K562 (cell line): ENCODE results near the gene SNX27. TPM values are rescaled to one million over a fixed set of nuclear protein-coding genes. Genes with fewer than 3 reads are reported as not detected.
"Not testable (repeated sequence)": the region's sequence is repeated elsewhere in the genome, so short reads cannot be mapped to it uniquely, and the experiment has no call there.

Source experiments
- ATAC-seq: fragments of 200-7000 bp; cut with Tn5 transposase; 3 replicates; pipeline ENCODE4 v1.9.1; 2020; ENCODE audit warnings: moderate library complexity
- BruUV-seq: library from RNA; stranded (reverse); fragments of 400-500 nt; replicated peaks from 2 replicates; lab custom pipeline; 2021; lab: Mats Ljungman, UMichigan
- CTCF ChIA-PET: fragments of 300-600 bp; formaldehyde crosslinking; extraction: SDS; loops from one replicate; lab custom pipeline; 2021; ENCODE audit warnings: low intra/inter-chr PET ratio; lab: Yijun Ruan, JAX
- POLR2A ChIA-PET: fragments of 300-600, 350-650 bp; sonication (Branson Sonifier 250); formaldehyde crosslinking; extraction: SDS; loops from one replicate; lab custom pipeline; 2021; ENCODE audit warnings: antibody characterized with exemption, inconsistent platforms; lab: Yijun Ruan, JAX
- DNase-seq, 4 experiments: peaks; one replicate each; pipeline versions ENCODE4 v3.0.0 to v3.0.0-alpha.2; 2011 to 2018; ENCODE audit warnings: low spot score in 3 of 4, mixed read lengths in 3 of 4; ENCODE audit errors: extremely low read depth in 1 of 4
- FAIRE-seq: peaks from 2 replicates; lab custom pipeline; 2011; peaks lifted over from hg19 to GRCh38; lab: Jason Lieb, UNC
- H2AFZ ChIP-seq: 2 replicates; pipeline ENCODE4 v1.6.0; 2011; ENCODE audit warnings: low read depth, low read length, control low read depth, inconsistent platforms
- H3K27ac ChIP-seq: fragments of 200-600 bp; 3 replicates; pipeline ENCODE4 v1.8.0; 2011; ENCODE audit warnings: low read depth, mild to moderate bottlenecking, control low read depth, inconsistent platforms, low read length, moderate library complexity, mixed read lengths; ENCODE audit errors: extremely low read depth
- H3K27me3 ChIP-seq, 2 experiments: fragments of 300-600 bp in 1 of 2; 2 replicates in 1 of 2; 3 replicates in 1 of 2; pipeline versions ENCODE4 v1.6.0 to v1.8.0; 2011; ENCODE audit warnings: inconsistent platforms in 2 of 2, low read length in 2 of 2, mild to moderate bottlenecking in 1 of 2, mixed read lengths in 1 of 2, moderate library complexity in 1 of 2; ENCODE audit not compliant: control insufficient read depth in 2 of 2, insufficient read depth in 2 of 2
- H3K36me3 ChIP-seq: fragments of 300-600 bp; 3 replicates; pipeline ENCODE4 v1.8.0; 2011; ENCODE audit warnings: mild to moderate bottlenecking, low read length, inconsistent platforms; ENCODE audit not compliant: control insufficient read depth, insufficient read depth
- H3K4me1 ChIP-seq, 2 experiments: fragments of 200-600 bp in 1 of 2; replicated peaks in 1 of 2; 2 replicates in 1 of 2; 3 replicates in 1 of 2; pipeline versions ENCODE4 v1.5.1 to v1.8.0; 2011; ENCODE audit warnings: inconsistent platforms in 2 of 2, low read length in 2 of 2, mild to moderate bottlenecking in 1 of 2, mixed read lengths in 1 of 2, moderate library complexity in 1 of 2; ENCODE audit not compliant: control insufficient read depth in 2 of 2, insufficient read depth in 2 of 2
- H3K4me2 ChIP-seq: 2 replicates; pipeline ENCODE4 v1.6.1; 2011; ENCODE audit warnings: low read length, control low read depth, inconsistent platforms, mixed read lengths; ENCODE audit not compliant: insufficient read depth
- H3K4me3 ChIP-seq: fragments of 200-600 bp; sonication (generic), shearing (Covaris generic); 2 replicates; pipeline ENCODE4 v1.5.1; 2016; ENCODE audit warnings: control low read depth, inconsistent platforms
- H3K79me2 ChIP-seq: fragments of 200-600 bp; 3 replicates; pipeline ENCODE4 v1.8.0; 2011; ENCODE audit warnings: low read length, inconsistent platforms; ENCODE audit not compliant: control insufficient read depth, insufficient read depth
- H3K9ac ChIP-seq, 2 experiments: 2 replicates each; pipeline versions ENCODE4 v1.6.0 to v1.6.1; 2011; ENCODE audit warnings: low read depth in 2 of 2, low read length in 2 of 2, control low read depth in 1 of 2, inconsistent platforms in 1 of 2, mild to moderate bottlenecking in 1 of 2, mixed read lengths in 1 of 2; ENCODE audit not compliant: insufficient read depth in 1 of 2
- H3K9me1 ChIP-seq: one replicate; pipeline ENCODE4 v1.6.0; 2011; ENCODE audit warnings: inconsistent platforms, mild to moderate bottlenecking, low read length, moderate library complexity; ENCODE audit not compliant: control insufficient read depth, insufficient read depth
- H3K9me3 ChIP-seq: replicated peaks from 2 replicates; pipeline ENCODE4 v1.5.1; 2011; ENCODE audit warnings: low read depth, low read length, inconsistent platforms; ENCODE audit not compliant: control insufficient read depth, insufficient read depth
- H4K20me1 ChIP-seq: replicated peaks from 2 replicates; pipeline ENCODE4 v1.6.1; 2011; ENCODE audit warnings: low read length, inconsistent platforms, mixed read lengths; ENCODE audit not compliant: control insufficient read depth, insufficient read depth
- ARID2 ChIP-seq: fragments of 450-650 bp; IDR thresholded peaks from 2 replicates; pipeline ENCODE4 v1.6.1; 2017; ENCODE audit warnings: antibody characterized with exemption, mild to moderate bottlenecking
- RBM39 ChIP-seq: fragments of 200-400 bp; formaldehyde crosslinking; optimal IDR thresholded peaks from 2 replicates; pipeline ENCODE3; 2018; ENCODE audit warnings: low read depth, low read length
- ZEB2 ChIP-seq: fragments of 450-650 bp; IDR thresholded peaks from 2 replicates; pipeline ENCODE4 v1.6.1; 2016
- ZNF24 ChIP-seq: fragments of 450-650 bp; IDR thresholded peaks from 2 replicates; pipeline ENCODE4 v1.6.1; 2016
- WGBS: fragments of 100-300 bp; shearing (Covaris generic); methylation state at CpG from one replicate; pipeline ENCODE4 v1.1.6; 2016; ENCODE audit warnings: low coverage, mixed read lengths; ENCODE audit not compliant: insufficient coverage; ENCODE audit errors: missing lambda C conversion rate; 5-methylcytosine and 5-hydroxymethylcytosine counted together
- in situ Hi-C: fragments of 300-500 bp; cut with MboI; formaldehyde crosslinking; loops from 4 replicates; pipeline ENCODE4 v1.15.0; 2018; ENCODE audit warnings: inconsistent platforms, mixed read lengths
- intact Hi-C: fragments of 100-400 bp; cut with micrococcal nuclease; formaldehyde crosslinking; loops from 2 replicates; pipeline ENCODE4 v1.14.2; 2022
- polyA plus RNA-seq, 8 experiments: library from polyadenylated mRNA; depleted of rRNA in 4 of 8; stranded (reverse) in 5 of 8; unstranded in 3 of 8; fragments of >200 nt; fragmentation: Nextera tagmentation in 2 of 8; fragmentation: Illumina TruSeq in 1 of 8; extraction: Ambion mirVana in 2 of 8; extraction: Trizol in 1 of 8; gene quantifications; 2 replicates each; pipeline versions ENCODE4 v1.2.1 to v1.2.3, GENCODE V29; 2011 to 2014; ENCODE audit warnings: inconsistent platforms in 1 of 8, missing spikeins in 1 of 8
- total RNA-seq, 7 experiments: library from RNA; depleted of rRNA in 6 of 7; stranded (reverse); fragments of >200 nt in 6 of 7; fragmentation: Illumina TruSeq in 2 of 7; extraction: Trizol in 2 of 7; gene quantifications; 2 replicates each; pipeline versions ENCODE4 v1.2.1 to v1.2.3, GENCODE V29; 2011 to 2021; ENCODE audit warnings: low replicate concordance in 1 of 7
- TF ChIP-seq, protein P1 (sequence below): fragments of 250-450 bp; sonication (Bioruptor Pico); IDR thresholded peaks from 2 replicates; pipeline ENCODE4 v1.5.1; 2021; ENCODE audit warnings: mild to moderate bottlenecking
- TF ChIP-seq, protein P2 (sequence below): fragments of 250-450 bp; sonication (Bioruptor Pico); IDR thresholded peaks from 2 replicates; pipeline ENCODE4 v1.5.0; 2020; ENCODE audit warnings: mild to moderate bottlenecking

SNX27 gene
- total and polyA plus RNA-seq, 9 of the 15 experiments (the other 6 are each of a cell fraction or from before 2014, with no cell fraction given), result 4.5 to 18.7 (median 10.1) TPM

DNA sequence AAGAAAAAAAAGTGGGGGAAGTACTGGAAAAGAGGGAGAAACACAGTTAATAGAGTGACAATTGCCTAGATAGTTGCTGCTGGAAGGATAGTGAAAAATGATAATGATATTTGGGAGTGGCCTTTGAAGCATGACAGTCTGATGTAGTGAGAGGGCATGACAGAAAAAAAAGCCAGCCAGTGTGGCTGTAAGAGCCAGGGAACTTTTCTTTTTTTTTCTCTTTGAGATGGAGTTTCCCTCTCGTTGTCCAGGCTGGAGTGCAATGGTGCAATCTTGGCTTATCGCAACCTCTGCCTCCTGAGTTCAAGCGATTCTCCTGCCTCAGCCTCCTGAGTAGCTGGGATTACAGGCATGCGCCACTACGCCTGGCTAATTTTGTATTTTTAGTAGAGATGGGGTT, 9.3 kb upstream of the SNX27 start:
- FAIRE-seq, result not testable (repeated sequence)

DNA sequence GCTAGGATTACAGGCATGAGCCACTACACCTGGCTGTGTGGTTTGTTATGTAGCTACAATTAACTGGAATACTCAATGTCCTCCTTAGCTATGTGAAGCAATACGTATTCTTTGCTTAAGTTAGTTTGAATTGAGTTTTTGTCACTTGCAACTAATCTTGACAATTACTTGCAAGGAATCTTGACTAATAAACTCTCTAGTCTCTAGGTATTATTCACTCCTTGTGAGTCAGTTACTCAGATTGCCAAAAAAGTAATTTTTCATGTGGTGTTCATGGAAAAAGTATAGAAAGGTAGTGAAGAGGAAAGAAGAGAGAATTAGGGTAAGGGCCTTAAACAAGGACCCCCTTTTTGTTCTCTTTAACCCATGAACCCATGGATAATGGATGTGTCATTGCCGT, 7.6 kb upstream of the SNX27 start:
- intact Hi-C loops, result no loop called here
- WGBS, result 0% methylated on average over 2 of the region's 2 CpGs
- POLR2A ChIA-PET, result interaction anchor here (0.6 to 1.2 kb wide), 3 partner anchors 27 to 240 kb away, joined by 3 read pairs; no protein-coding TSS in a partner anchor

More for the DNA sequence above, 9.3 kb upstream of the SNX27 start:
- DNase-seq, H3K27ac ChIP-seq, H3K27me3 ChIP-seq, ATAC-seq, CTCF ChIA-PET, H3K4me1 ChIP-seq, H3K4me2 ChIP-seq, H4K20me1 ChIP-seq, H3K4me3 ChIP-seq, H3K79me2 ChIP-seq, H3K9ac ChIP-seq, in situ Hi-C loops, H3K36me3 ChIP-seq, H3K9me3 ChIP-seq, intact Hi-C loops, H2AFZ ChIP-seq, BruUV-seq, H3K9me1 ChIP-seq: not testable (repeated sequence)
- WGBS, result 46% methylated on average over 3 of the region's 5 CpGs
- POLR2A ChIA-PET, result interaction anchor here (1.0 kb wide), 1 partner anchor 16 kb away, joined by 3 read pairs; no protein-coding TSS in a partner anchor

More for the DNA sequence above, 7.6 kb upstream of the SNX27 start:
- H3K27me3 ChIP-seq, result peaks cover 0 to 3% of the 10 kb centered on the region in 2 experiments; a peak in 1 of 5 replicates
- DNase-seq (no peak), ATAC-seq (no peak), FAIRE-seq (no peak)
- no peak overlapping the region for H3K4me3 ChIP-seq
- no peak overlapping the region for H3K4me2 ChIP-seq
- in situ Hi-C loops, result no loop called here
- H3K9me1 ChIP-seq, result no peaks in the 10 kb centered on the region
- no peaks in the 10 kb centered on the region for H3K36me3 ChIP-seq
- no peaks in the 10 kb centered on the region for H3K79me2 ChIP-seq
- CTCF ChIA-PET, result no interaction called here
- H3K9me3 ChIP-seq, result no peaks in the 10 kb centered on the region
- BruUV-seq, result no TSS peak
- peaks cover 6 to 8% of the 10 kb centered on the region in 2 experiments; a peak in 4 of 5 replicates for H3K4me1 ChIP-seq
- TF ChIP-seq, protein P1, sequence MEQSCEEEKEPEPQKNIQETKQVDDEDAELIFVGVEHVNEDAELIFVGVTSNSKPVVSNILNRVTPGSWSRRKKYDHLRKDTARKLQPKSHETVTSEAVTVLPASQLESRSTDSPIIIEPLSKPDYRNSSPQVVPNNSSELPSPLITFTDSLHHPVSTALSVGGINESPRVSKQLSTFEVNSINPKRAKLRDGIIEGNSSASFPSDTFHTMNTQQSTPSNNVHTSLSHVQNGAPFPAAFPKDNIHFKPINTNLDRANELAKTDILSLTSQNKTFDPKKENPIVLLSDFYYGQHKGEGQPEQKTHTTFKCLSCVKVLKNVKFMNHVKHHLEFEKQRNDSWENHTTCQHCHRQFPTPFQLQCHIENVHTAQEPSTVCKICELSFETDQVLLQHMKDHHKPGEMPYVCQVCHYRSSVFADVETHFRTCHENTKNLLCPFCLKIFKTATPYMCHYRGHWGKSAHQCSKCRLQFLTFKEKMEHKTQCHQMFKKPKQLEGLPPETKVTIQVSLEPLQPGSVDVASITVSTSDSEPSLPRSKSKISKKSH, result no peak
- TF ChIP-seq ZEB2, result no peak
- TF ChIP-seq RBM39, result no peak
- no peak for TF ChIP-seq ARID2
- no peak for TF ChIP-seq ZNF24
- TF ChIP-seq, protein P2, sequence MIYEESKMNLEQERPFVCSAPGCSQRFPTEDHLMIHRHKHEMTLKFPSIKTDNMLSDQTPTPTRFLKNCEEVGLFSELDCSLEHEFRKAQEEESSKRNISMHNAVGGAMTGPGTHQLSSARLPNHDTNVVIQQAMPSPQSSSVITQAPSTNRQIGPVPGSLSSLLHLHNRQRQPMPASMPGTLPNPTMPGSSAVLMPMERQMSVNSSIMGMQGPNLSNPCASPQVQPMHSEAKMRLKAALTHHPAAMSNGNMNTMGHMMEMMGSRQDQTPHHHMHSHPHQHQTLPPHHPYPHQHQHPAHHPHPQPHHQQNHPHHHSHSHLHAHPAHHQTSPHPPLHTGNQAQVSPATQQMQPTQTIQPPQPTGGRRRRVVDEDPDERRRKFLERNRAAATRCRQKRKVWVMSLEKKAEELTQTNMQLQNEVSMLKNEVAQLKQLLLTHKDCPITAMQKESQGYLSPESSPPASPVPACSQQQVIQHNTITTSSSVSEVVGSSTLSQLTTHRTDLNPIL (CRISPR knock-in tag), result no peak
- H3K9ac ChIP-seq, result no peak overlapping the region
- no peak overlapping the region for H2AFZ ChIP-seq
- no peak overlapping the region for H3K27ac ChIP-seq
- no peaks in the 10 kb centered on the region for H4K20me1 ChIP-seq
